A549 treated with dexamethasone at 1 μM for 4 hours (cell line): ENCODE results near the gene LONRF2. TPM values are rescaled to one million over a fixed set of nuclear protein-coding genes. Genes with fewer than 3 reads are reported as not detected.

Experiments
- total RNA-seq: library from RNA; stranded (reverse); fragments of 200-300 nt; extraction: Qiagen RNA extraction; gene quantifications from 5 replicates; pipeline ENCODE4 v1.2.3, GENCODE V29; 2022

The LONRF2 gene
- total RNA-seq: 1.5 to 3.3 TPM (median 2.1 TPM) in 5 replicates

GRCh38 chr2:100321866-100322820 is at the start of gene LONRF2:
Gene LONRF2, minus strand, starts transcription at chr2:100322501. Its CDS starts 408 bp downstream, at chr2:100322093.

Other genes with a start within 250 kb of the LONRF2 start
- 0.02 to 0.08 TPM (median 0.05 TPM) in 5 replicates for gene AFF3, start 179.9 kb downstream of the LONRF2 start, total RNA-seq
- gene CHST10, start 95.2 kb upstream of the LONRF2 start, total RNA-seq: 14.2 to 16.3 TPM (median 14.5 TPM) in 5 replicates
- gene NMS, start 148.0 kb upstream of the LONRF2 start, total RNA-seq: not detected in 5 replicates
- 39.2 to 55.2 TPM (median 39.7 TPM) in 5 replicates for gene PDCL3, start 240.5 kb upstream of the LONRF2 start, total RNA-seq